Neural progenitor cell (in vitro differentiated cells): Measurements from ENCODE around the gene KLHL26.

Experiments used
- CTCF ChIP-seq: fragments of 200-600 bp; sonication (generic); IDR thresholded peaks from 2 replicates; pipeline ENCODE4 v1.5.1; 2017; ENCODE audit warnings: antibody characterized with exemption, mild to moderate bottlenecking
- EZH2 ChIP-seq: fragments of 200-600 bp; sonication (generic); IDR thresholded peaks from 2 replicates; pipeline ENCODE4 v1.6.1; 2017; ENCODE audit warnings: antibody characterized with exemption, mild to moderate bottlenecking, moderate library complexity
- EZH2phosphoT487 ChIP-seq: fragments of 200-600 bp; sonication (generic); IDR thresholded peaks from 2 replicates; pipeline ENCODE4 v1.6.1; 2017; ENCODE audit warnings: antibody characterized with exemption

- no peak for TF ChIP-seq CTCF
- TF ChIP-seq EZH2phosphoT487, result no peak
- TF ChIP-seq EZH2, result no peak
Measured at GRCh38 chr19:18684642-18684993, 47.8 kb downstream of the KLHL26 start.
